ENCODE data around the gene ZNF507. TPM values are rescaled to one million over a fixed set of nuclear protein-coding genes. Genes with fewer than 3 reads are reported as not detected.
"Not testable (repeated sequence)": the region's sequence is repeated elsewhere in the genome, so short reads cannot be mapped to it uniquely, and the experiment has no call there.

ZNF507 gene
- total RNA-seq, 1 donor from 2014 or later: 14.7 TPM

DNA sequence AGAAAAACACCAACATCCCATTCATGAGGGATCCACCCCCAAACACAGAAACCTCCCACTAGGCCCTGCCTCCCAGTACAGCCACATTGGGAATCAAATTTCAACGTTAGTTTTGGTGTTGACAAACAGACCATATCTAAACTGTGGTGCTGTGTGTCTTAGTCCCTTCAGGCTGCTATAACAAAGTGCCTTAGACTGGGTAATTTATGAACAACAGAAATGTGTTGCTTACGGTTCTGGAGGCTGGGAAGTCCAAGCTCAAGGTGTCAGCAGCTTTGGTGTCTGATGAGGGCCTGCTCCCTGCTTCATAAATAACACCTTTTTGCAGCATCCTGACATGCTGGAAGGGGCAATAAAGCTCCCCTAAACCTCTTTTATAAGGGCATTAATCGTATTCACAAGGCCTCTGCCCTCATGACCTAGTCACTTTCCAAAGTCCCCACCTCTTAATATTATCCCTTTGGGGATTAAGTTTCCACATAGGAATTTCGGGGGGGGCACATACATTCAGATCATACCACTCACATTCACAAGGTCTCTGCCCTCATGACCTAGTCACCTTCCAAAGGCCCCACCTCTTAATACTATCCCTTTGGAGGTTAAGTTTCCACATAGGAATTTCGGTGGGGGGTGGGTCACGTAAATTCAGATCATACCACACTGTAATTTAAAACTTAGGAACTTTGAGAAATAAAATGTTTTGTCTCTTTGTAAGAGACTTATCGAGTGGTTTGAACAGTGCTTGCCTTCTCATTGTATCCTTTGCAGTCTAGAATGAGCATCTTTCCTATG is 27.5 kb downstream of the ZNF507 start:
- Histone ChIP-seq H2AFZ (ENCODE audit: low read depth, low read length) (no peak overlapping the region), H3K27ac (ENCODE audit: low read depth, low read length) (peak overlapping the region; percentile 77), H3K4me1 (ENCODE audit: insufficient read depth, low read length) (peaks cover 20% of the 10 kb centered on the region), H3K9me3 (ENCODE audit: insufficient read depth, low read depth, low read length) (no peaks in the 10 kb centered on the region), H3K4me2 (ENCODE audit: low read length) (peak overlapping the region; percentile 77), H3K27me3 (ENCODE audit: insufficient read depth, low read length) (no peaks in the 10 kb centered on the region), H3K79me2 (ENCODE audit: insufficient read depth, low read length) (peaks cover 28% of the 10 kb centered on the region), H3K36me3 (ENCODE audit: insufficient read depth, low read length) (no peaks in the 10 kb centered on the region), H3K4me3 (ENCODE audit: insufficient read depth, low read depth, low read length) (peak overlapping the region; percentile 48), H3K9ac (ENCODE audit: low read length) (peak overlapping the region; percentile 21), H4K20me1 (ENCODE audit: insufficient read depth, low read length) (peaks cover 50% of the 10 kb centered on the region)
- FAIRE-seq (no peak), DNase-seq (ENCODE audit: low read depth) (no peak)
- Mint-ChIP-seq H3K9me3 (ENCODE audit: unreplicated experiment) (no peaks in the 10 kb centered on the region), H3K4me1 (ENCODE audit: low read depth, unreplicated experiment) (peaks cover 16% of the 10 kb centered on the region), H3K27me3 (ENCODE audit: low read depth, unreplicated experiment) (no peaks in the 10 kb centered on the region), H3K4me3 (ENCODE audit: unreplicated experiment) (no peak overlapping the region), H3K27ac (ENCODE audit: unreplicated experiment) (peak overlapping the region; percentile 83), H3K36me3 (ENCODE audit: low read depth, unreplicated experiment) (peaks cover 2% of the 10 kb centered on the region)
- TF ChIP-seq EZH2 (IDR thresholded peaks at IDR 0.05; ENCODE audit: insufficient read depth, low read length): no peak

DNA sequence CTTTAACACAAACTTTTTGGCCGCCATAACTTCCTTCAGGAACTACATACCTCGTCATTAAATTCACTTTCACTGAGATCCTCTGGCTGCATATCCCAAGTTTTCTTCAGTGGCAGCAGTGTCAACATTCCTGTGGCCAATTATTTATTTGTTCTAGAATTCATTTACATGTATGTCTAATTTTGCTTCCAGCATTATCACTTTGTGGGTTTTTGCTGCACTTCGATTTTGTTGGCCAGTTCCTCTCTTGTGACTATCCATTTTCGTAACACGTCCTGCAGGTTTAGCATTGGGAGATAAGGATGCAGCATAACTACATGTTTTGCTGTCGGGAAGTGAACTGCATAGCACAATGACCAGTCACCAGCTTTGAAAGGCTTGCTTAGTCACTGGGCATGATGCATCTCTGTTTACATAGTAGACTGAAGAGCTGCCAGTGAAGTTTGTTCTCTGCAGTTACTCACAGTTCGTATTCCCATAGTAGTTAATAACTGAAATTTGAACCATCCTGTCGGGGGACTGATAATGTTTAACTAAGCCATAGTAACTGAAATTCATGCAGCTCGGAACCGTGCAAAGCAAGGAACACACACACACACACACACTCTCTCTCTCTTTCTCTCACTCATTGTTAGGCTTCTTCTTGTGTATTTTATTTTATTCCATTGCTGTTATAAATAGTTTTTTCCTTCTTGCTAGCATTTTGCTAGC is 28.3 kb downstream of the ZNF507 start:
- H3K9ac ChIP-seq (ENCODE audit: low read length): peak overlapping the region; percentile 21
- peak overlapping the region; percentile 58 for H3K27ac Mint-ChIP-seq (ENCODE audit: unreplicated experiment)
- peaks cover 14% of the 10 kb centered on the region for H3K4me1 Mint-ChIP-seq (ENCODE audit: low read depth, unreplicated experiment)

DNA sequence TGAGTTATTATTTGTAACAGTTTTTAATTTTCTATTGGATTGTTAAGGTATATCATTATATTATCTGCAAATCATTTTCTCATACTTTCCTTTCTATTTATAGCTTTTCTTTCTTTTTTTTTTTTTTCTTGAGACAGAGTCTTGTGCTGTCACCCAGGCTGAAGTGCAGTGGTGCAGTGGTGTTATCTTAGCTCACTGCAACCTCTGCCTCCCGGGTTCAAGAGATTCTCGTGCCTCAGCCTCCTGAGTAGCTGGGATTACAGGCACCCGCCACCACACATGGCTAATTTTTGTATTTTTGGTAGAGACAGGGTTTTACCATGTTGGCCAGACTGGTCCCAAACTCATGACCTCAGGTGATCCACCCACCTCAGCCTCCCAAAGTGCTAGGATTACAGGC is 29.0 kb downstream of the ZNF507 start:
- H3K9ac ChIP-seq (ENCODE audit: low read length); H3K36me3 Mint-ChIP-seq (ENCODE audit: low read depth, unreplicated experiment); H3K27ac Mint-ChIP-seq (ENCODE audit: unreplicated experiment); DNase-seq (ENCODE audit: low read depth); H3K4me3 ChIP-seq (ENCODE audit: insufficient read depth, low read depth, low read length); H2AFZ ChIP-seq (ENCODE audit: low read depth, low read length); H3K36me3 ChIP-seq (ENCODE audit: insufficient read depth, low read length); FAIRE-seq; H3K27me3 Mint-ChIP-seq (ENCODE audit: low read depth, unreplicated experiment); H3K4me3 Mint-ChIP-seq (ENCODE audit: unreplicated experiment); H3K27me3 ChIP-seq (ENCODE audit: insufficient read depth, low read length); H3K9me3 ChIP-seq (ENCODE audit: insufficient read depth, low read depth, low read length); H3K9me3 Mint-ChIP-seq (ENCODE audit: unreplicated experiment): not testable (repeated sequence)
- Histone ChIP-seq H3K4me2 (ENCODE audit: low read length) (peak overlapping the region; percentile 77), H3K79me2 (ENCODE audit: insufficient read depth, low read length) (peaks cover 14% of the 10 kb centered on the region), H3K4me1 (ENCODE audit: insufficient read depth, low read length) (peaks cover 20% of the 10 kb centered on the region), H4K20me1 (ENCODE audit: insufficient read depth, low read length) (peaks cover 39% of the 10 kb centered on the region), H3K27ac (ENCODE audit: low read depth, low read length) (peak overlapping the region; percentile 77)
- peaks cover 14% of the 10 kb centered on the region for H3K4me1 Mint-ChIP-seq (ENCODE audit: low read depth, unreplicated experiment)

More for the DNA sequence above, 28.3 kb downstream of the ZNF507 start:
- H3K9me3 ChIP-seq (ENCODE audit: insufficient read depth, low read depth, low read length): no peaks in the 10 kb centered on the region
- peak overlapping the region; percentile 77 for H3K4me2 ChIP-seq (ENCODE audit: low read length)
- Mint-ChIP-seq H3K9me3 (ENCODE audit: unreplicated experiment) (no peaks in the 10 kb centered on the region), H3K27me3 (ENCODE audit: low read depth, unreplicated experiment) (no peaks in the 10 kb centered on the region), H3K36me3 (ENCODE audit: low read depth, unreplicated experiment) (peaks cover 2% of the 10 kb centered on the region), H3K4me3 (ENCODE audit: unreplicated experiment) (no peak overlapping the region)
- H3K36me3 ChIP-seq (ENCODE audit: insufficient read depth, low read length): peaks cover 2% of the 10 kb centered on the region
- H3K4me1 ChIP-seq (ENCODE audit: insufficient read depth, low read length): peaks cover 20% of the 10 kb centered on the region
- DNase-seq (ENCODE audit: low read depth): peak; percentile 100
- no peaks in the 10 kb centered on the region for H3K27me3 ChIP-seq (ENCODE audit: insufficient read depth, low read length)
- TF ChIP-seq, protein P1, sequence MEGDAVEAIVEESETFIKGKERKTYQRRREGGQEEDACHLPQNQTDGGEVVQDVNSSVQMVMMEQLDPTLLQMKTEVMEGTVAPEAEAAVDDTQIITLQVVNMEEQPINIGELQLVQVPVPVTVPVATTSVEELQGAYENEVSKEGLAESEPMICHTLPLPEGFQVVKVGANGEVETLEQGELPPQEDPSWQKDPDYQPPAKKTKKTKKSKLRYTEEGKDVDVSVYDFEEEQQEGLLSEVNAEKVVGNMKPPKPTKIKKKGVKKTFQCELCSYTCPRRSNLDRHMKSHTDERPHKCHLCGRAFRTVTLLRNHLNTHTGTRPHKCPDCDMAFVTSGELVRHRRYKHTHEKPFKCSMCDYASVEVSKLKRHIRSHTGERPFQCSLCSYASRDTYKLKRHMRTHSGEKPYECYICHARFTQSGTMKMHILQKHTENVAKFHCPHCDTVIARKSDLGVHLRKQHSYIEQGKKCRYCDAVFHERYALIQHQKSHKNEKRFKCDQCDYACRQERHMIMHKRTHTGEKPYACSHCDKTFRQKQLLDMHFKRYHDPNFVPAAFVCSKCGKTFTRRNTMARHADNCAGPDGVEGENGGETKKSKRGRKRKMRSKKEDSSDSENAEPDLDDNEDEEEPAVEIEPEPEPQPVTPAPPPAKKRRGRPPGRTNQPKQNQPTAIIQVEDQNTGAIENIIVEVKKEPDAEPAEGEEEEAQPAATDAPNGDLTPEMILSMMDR (IDR thresholded peaks at IDR 0.05; ENCODE audit: insufficient read depth, low read depth, low read length): no peak
- TF ChIP-seq EZH2 (IDR thresholded peaks at IDR 0.05; ENCODE audit: insufficient read depth, low read length): no peak
- H3K4me3 ChIP-seq (ENCODE audit: insufficient read depth, low read depth, low read length): peak overlapping the region; percentile 48
- peaks cover 20% of the 10 kb centered on the region for H3K79me2 ChIP-seq (ENCODE audit: insufficient read depth, low read length)
- H3K27ac ChIP-seq (ENCODE audit: low read depth, low read length): peak overlapping the region; percentile 77
- peaks cover 45% of the 10 kb centered on the region for H4K20me1 ChIP-seq (ENCODE audit: insufficient read depth, low read length)
- peak; percentile 100 for FAIRE-seq
- no peak overlapping the region for H2AFZ ChIP-seq (ENCODE audit: low read depth, low read length)

Data from astrocyte (in vitro differentiated cells and primary cell).